Activated naive CD4-positive, alpha-beta T cell treated with anti-CD3 and anti-CD28 coated beads, Interleukin-2, amount 50 U/mL, for 16 hours (primary cell): ENCODE data around the gene C3orf20.
"Not testable (repeated sequence)": the region's sequence is repeated elsewhere in the genome, so short reads cannot be mapped to it uniquely, and the experiment has no call there.

ENCODE experiments used
- DNase-seq: peaks from one replicate; pipeline ENCODE4 v3.0.0-alpha.2; 2020

Gene C3orf20

GRCh38 chr3:14651440-14652251, 23.3 kb upstream of the C3orf20 start, which contains the start of gene CCDC174:
CCDC174 (plus strand) TSS chr3:14651762; CDS start chr3:14651837, 75 bp downstream.
- peak; percentile 94 for DNase-seq

GRCh38 chr3:14652360-14652907, 22.5 kb upstream of the C3orf20 start:
- DNase-seq, result not testable (repeated sequence)

- no peak for DNase-seq
Measured at GRCh38 chr3:14657579-14657978, 17.4 kb upstream of the C3orf20 start.

- DNase-seq, result no peak
Measured at GRCh38 chr3:14658978-14659377, 16.0 kb upstream of the C3orf20 start.

DNA sequence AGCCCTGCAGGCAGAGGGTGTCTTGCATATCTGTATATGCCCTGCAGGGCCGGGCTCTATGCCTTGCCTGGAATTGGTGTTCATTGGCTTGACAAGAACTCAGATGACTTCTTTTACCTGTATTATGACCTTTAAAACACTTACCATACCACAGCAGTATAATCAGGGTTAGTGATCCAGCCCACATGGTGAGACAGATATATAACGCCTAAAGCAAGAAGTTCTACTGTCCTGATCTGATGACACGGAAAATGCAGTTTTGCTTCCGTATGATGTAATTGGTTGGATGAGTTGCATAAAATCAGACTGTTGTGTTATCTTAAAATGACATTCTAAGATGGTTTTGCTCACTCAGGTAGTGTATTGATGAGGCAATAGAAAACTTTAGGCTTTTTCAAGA, 14.0 kb upstream of the C3orf20 start:
- no peak for DNase-seq

GRCh38 chr3:14663396-14664135, 11.4 kb upstream of the C3orf20 start:
- no peak for DNase-seq

DNA sequence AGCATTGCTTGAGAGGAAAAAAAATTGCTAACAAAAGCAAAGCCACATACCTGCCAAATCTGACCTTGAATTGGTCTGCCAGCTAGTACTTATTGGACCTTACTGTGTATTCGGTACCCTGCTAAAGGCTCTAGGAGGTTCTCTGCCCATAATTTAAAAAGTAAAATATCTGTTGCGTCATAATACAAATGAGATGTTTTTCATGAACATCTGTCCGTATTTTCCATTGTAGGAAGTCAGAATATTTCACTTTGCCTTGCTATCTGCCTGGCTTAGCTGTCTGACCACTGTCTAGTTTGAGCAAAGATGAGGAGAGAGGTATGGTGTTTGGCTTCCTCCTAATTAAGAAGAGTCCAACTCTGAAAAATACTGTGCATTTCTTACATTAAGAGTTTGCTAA, 10.8 kb upstream of the C3orf20 start:
- DNase-seq, result no peak

DNA sequence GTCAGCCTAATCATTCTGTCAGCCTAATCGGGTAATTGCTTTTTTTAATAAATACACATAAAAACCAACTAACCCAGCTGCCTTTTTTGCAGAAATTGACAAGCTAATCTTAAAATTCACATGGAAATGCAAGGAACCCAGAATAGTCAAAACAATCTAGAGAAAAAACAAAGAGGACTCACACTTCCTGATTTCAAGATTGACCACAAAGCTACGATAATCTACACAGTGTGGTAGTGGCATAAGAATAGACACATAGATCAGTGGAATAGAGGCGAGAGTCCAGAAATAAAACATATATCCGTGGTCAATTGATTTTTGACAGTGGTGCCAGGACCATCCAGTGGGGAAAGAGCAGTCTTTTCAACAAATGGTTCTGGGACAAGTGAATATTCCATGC, 2.4 kb upstream of the C3orf20 start:
- DNase-seq, result no peak

DNA sequence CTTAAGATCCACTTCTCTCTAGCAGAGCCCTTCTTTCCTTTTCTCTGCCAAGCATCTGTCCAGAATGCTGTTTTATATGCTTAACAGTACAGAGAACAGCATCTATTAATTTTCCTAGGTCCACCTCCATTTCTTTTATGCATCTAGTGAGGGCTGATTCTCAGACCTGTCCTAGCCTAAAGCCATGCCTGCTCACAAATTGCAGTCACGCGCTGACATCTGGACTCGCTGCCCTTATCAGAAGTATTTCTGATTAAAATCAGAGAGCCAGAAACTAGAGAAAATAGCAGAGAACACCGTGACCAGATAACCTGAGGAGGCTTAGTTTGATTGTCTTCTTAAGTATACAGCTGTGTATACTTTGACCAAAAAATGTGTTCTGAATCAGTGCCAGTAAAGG, 1.9 kb downstream of the C3orf20 start:
- no peak for DNase-seq

- no peak for DNase-seq
Measured at GRCh38 chr3:14678015-14678503, 3.1 kb downstream of the C3orf20 start.

- DNase-seq, result no peak
Measured at GRCh38 chr3:14680115-14680514, 5.2 kb downstream of the C3orf20 start.

DNA sequence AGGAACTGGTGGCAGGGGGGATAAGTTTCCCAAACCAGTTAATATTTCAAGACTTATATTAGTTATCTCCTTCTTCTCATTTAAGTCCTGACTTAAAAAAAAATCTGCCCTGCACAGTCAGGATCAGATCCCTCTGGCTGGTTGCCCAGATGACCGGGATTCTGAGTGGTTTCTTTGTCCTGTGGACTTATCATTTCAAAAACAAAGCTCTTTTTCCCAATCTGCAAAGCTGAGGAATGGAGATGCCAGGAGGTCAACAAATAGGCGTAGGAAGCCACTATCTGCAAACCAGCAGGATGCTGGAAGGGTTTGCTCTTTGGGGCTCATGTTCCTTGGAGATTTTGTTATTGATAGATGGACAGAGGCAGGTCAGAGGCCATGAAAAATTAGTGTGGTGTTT, 5.8 kb downstream of the C3orf20 start:
- no peak for DNase-seq

DNA sequence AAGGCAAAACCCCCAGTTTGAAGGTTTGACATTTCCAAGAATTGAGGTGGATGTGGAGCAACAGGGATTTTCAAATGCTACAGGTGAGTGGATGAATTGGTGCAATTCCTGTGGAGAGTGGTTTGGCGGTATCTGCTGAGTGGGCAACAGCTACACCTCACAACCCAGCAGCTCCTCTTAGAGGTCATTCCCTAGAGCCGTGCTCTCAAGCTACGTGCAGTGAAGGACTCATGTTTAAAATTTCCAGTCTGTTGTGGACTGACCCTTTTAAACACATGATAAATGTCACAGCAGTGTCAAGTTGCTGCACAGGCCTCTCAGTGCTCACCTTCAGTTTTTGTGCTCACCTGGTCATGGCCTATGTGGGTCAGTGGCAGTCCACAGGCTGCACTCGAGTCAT, 9.5 kb downstream of the C3orf20 start:
- DNase-seq, result no peak

- no peak for DNase-seq
Measured at GRCh38 chr3:14685179-14685578, 10.2 kb downstream of the C3orf20 start.

DNA sequence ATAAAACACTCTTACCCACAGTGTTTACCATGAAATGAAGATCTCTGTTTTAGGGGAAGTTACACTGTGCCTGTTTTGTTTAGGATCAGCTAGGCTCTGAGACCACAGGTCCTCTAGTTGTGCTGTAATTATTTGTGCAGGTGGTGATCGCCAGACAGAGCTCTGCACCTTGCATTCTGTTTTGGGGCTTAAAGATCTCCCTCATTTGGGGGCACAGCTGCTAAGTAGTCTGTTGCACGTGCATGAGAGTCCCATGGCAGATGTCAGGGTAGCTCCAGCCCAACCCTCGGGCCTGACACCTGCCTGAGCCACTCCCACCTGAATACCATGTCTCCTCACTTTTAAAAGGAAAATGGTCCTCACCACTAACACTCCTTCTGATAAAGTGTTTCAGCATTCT, 12.4 kb downstream of the C3orf20 start:
- no peak for DNase-seq

GRCh38 chr3:14688525-14688924, 13.6 kb downstream of the C3orf20 start:
- no peak for DNase-seq

DNA sequence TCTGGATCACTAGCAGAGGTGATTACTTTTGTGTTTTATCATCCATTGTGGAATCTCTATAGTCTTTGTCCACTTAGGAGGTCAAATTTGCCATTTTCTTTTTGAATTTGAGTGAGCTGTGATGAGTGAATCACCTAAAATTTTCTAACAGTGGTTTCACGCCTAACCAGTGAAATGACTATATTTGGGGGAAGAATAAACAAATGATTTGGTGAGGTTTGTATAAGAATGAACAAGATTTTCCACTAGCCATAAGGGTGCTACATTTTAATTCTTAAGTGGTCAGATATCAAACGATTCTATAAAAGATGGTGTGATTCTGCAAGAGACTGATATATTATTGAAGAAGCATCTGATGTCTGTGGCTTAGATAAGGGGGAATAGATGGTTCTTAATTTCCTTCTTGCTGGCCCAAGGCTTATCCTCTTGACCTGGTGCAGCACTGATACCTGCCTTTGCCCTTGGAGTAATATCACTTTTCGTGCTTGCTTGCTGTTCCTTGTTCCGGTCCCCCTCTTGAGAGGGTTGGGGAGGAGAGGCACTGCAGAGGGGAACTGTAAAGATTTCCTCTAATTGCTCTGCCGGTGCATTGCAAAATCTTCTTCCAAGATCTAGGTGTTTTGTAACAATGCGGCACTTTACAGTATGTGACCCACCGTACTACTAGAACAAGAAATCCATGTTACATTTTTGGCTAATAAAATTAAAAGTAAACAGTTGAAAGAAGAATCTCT, 14.5 kb downstream of the C3orf20 start:
- no peak for DNase-seq

GRCh38 chr3:14691239-14691638, 16.3 kb downstream of the C3orf20 start:
- no peak for DNase-seq

DNA sequence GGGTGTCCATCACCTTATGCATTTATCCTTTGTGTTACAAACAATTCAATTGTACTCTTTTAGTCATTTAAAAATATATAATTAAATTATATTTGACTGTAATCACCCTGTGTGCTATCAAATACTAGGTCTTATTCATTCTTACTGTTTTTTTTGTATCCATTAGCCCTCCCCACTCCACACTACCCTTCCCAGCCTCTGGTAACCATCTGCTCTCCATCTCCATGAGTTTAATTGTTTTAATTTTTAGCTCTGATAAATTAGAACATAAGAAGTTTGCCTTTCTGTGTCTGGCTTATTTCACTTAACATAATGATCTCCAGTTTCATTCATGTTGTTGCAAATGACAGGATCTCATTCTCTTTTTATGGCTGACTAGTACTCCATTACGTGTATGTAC, 16.8 kb downstream of the C3orf20 start:
- DNase-seq, result no peak

DNA sequence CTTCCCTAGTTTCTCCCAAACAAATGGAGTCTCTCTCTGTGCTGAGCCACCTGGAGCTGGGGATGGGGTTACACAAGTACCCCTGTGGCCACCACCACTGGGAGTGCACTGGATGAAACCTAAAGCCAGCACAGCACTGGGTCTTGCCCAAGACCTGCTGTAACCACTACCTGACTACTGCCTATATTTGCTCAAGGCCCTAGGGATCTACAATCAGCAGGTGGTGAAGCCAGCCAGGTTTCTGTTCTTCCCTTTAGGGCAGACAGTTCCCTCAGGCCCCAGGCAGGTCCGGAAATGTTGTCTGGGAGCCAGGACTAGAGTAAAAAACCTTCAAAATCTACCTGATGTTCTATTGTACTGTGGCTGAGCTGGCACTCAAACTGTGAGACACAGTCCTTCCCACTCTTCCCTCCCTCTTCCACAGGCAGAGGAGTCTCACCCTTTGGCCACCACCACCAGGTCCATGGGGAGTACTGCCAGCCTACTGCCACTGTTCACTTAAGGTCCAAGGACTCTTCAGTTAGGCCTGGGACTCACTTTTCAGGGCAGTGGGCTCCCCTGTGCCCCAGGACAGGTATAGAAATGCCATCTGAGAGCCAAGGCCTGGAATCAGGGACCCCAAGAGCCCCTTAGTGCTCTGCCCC, 23.8 kb downstream of the C3orf20 start:
- no peak for DNase-seq

DNA sequence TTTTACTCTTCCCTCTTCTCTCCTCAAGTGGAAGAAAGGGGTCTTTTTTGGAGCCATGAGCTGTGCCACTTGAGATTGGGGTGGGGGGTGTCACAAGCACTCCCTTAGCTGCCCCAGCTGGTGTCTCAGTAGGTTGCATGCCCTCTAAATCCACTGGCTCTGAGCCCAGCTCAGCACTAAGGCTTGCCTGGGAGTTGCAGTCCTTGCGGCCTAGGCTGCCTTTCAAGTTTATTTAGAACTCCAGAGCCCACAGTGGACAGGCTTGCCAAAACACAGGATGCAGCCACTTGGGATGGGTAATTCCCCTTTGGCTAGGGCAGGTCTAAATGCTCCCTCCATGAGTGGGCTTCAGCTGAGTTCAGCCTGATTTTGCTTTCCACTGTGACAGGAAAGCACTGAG, 24.7 kb downstream of the C3orf20 start:
- no peak for DNase-seq

DNA sequence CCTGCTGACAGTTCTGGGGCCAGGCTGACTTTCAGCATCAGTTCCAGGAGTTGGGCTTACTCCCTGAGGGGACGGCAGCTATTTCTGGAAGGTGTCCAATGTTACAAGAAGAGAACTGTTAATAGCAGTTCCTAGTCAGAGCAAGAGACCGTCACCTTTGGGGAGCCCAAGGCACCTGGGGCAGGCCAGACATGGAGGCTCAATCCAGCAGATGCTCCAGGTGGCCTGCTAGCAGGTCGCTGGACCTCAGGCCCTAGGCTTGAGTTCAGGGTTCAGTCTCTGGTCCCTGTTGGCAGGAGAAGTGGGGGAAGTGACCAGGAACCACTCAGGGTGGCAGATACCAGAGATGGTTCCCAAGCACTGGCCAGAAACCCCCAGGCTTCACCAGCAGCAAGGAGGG, 25.9 kb downstream of the C3orf20 start:
- DNase-seq, result no peak

DNA sequence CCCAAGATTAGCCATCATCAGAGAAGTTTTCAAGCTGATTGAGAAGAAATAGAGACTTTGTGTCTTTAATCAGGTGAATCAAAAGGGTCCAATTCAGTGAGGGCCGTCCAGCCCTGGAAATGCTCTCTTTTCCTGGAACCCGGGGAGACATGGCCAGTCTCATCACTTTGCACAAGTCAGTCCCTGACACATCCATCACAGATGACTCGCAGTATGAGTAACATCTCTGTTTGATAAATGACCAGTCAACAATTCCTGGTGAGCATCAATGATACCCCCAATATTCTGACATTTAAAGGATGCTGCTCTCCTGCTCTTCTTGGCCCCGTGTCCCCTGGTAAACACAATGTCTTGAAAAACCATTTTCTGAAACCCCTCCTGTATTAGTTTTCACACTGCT, 26.7 kb downstream of the C3orf20 start:
- DNase-seq, result no peak
